T-helper 1 cell treated with Interleukin-12 subunit alpha and Interleukin-12 subunit beta and Interleukin-4 antibody, amounts not matched to agents 30 ng/mL and 1 ng/mL, for 36 hours (primary cell): ENCODE results near the gene PI4K2A. TPM values are rescaled to one million over a fixed set of nuclear protein-coding genes. Genes with fewer than 3 reads are reported as not detected.

Experiments used
- intact Hi-C: fragments of 100-400 bp; cut with micrococcal nuclease; formaldehyde crosslinking; loops from one replicate; pipeline ENCODE4 v1.15.1; 2024
- total RNA-seq: library from RNA; stranded (reverse); gene quantifications from 2 replicates; pipeline ENCODE4 v1.2.3, GENCODE V29; 2022

PI4K2A gene
- total RNA-seq, 1 donor from 2014 or later, result 14.1 TPM

DNA sequence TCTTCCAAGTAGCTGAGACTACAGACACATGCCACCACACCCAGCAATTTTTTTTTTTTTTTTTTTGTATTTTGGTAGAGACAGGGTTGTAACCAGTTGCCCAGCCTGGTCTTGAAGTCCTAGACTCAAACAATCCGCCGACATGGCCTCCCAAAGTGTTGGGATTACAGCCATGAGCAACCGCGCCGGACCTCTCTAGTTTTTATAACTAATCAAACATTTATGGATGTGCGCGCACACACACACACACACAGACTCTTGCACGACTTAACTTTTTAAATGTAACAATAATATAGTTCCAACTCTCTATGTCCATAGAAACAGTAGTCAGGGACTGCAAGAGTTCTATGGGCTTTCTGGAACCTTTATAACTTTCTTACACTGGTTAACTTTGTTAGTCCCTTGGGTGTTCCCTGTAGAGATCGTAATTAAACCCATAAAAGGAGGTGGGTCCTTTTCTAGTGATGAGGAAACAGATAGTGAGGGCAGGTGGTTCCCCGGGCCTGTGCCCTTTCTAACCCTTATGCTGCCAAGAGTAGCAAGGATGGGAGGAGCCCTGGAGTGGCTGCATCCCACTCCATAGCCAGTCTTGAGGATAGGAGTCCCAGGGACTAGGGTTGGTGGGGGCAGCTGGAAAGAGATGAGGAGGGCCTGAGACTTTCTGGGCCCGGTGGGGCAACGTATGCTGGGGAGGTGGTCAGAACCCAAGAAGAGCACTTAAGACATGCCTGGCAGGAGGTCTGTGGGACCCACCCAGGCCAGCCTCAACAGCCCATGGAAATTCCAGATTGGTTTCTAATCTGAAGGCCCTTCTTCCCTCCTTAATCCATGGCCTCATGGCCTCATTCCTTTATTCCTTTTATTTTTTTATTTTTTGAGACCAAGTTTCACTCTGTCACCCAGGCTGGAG is 81.7 kb downstream of the PI4K2A start:
- intact Hi-C loops, result no loop called here

DNA sequence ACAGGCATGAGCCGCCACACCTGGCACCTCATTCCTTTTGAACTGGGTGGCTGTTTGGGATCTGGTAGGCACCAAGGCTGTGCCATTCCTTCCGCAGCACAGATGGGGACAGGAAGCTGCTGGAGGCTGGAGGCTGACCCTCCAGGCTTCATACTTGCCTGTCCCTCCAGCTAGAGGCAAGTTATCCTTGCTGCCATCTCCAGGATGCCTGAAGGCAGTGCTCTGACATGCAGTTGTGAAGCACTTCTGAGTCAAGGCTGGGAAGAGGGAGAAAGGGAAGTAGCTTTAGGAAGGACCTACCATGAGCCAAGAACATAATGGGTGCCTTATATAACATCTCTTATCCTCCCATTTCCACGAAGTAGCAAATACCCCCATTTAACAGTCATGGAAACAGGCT is 82.5 kb downstream of the PI4K2A start:
- intact Hi-C loops, result no loop called here

DNA sequence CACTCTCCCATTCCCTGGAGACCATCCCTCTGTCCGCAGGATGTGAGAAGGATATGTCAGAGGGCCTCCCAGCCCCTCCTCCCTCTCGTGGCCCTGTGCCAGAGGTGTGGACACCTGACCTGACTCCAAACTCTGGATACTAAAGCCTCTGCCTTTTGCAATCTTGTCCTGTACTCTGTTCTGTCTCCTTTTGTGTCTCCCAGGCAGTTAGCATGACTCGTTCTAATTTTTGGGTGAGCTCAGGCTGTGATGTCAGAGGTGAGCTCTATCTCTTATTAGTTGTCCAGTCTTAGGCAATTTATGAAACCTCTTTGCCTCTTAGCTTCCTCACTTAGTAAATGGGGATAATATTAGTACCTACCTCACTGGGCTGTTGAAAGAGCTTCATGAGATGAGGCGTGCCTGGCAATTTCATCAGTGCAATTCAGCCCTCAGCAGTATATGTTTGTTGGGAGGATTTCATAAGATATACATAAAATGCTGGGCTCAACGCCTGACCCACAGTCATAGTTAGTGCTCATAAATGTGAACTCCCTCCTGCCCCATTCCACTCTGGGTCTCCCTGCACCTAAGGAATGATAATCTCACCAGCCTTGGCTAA is 84.0 kb downstream of the PI4K2A start:
- intact Hi-C loops, result no loop called here

Other genes starting within 250 kb of the PI4K2A start
- 36.9 and 39.0 TPM in 2 replicates for gene RRP12, start 239.3 kb upstream of the PI4K2A start, total RNA-seq
- gene PGAM1, start 214.5 kb upstream of the PI4K2A start, total RNA-seq, result 446 and 454 TPM in 2 replicates
- 53.8 and 57.6 TPM in 2 replicates for gene EXOSC1, start 194.7 kb upstream of the PI4K2A start, total RNA-seq
- gene ZDHHC16, start 194.5 kb upstream of the PI4K2A start, total RNA-seq, result 45.2 and 47.0 TPM in 2 replicates
- gene MMS19, start 142.2 kb upstream of the PI4K2A start, total RNA-seq, result 71.2 and 73.6 TPM in 2 replicates
- 0.90 and 1.5 TPM in 2 replicates for gene UBTD1, start 141.7 kb upstream of the PI4K2A start, total RNA-seq
- 0.32 TPM in 1 of 2 replicates, not detected in the other for gene ANKRD2, start 67.9 kb upstream of the PI4K2A start, total RNA-seq
- gene HOGA1, start 56.3 kb upstream of the PI4K2A start, total RNA-seq, result not detected in 2 replicates
- gene C10orf62, start 51.0 kb upstream of the PI4K2A start, total RNA-seq, result not detected in 2 replicates
- gene MORN4, start 7.2 kb upstream of the PI4K2A start, total RNA-seq, result 1.1 and 1.3 TPM in 2 replicates
- 0.42 and 0.83 TPM in 2 replicates for gene AVPI1, start 46.6 kb downstream of the PI4K2A start, total RNA-seq
- gene MARVELD1, start 73.1 kb downstream of the PI4K2A start, total RNA-seq, result 2.7 TPM in 2 replicates
- 33.1 and 33.6 TPM in 2 replicates for gene ZFYVE27, start 96.5 kb downstream of the PI4K2A start, total RNA-seq
- gene SFRP5, start 131.3 kb downstream of the PI4K2A start, total RNA-seq, result not detected in 2 replicates
- 5.3 and 5.5 TPM in 2 replicates for gene GOLGA7B, start 209.2 kb downstream of the PI4K2A start, total RNA-seq